HG02759 (cell line): ENCODE measurements around the gene IZUMO4.

Source experiments
- ATAC-seq: cut with Tn5 transposase; IDR thresholded peaks from one replicate; pipeline ENCODE4 v1.9.1; 2021; ENCODE audit warnings: mild to moderate bottlenecking, moderate library complexity; ENCODE audit not compliant: unreplicated experiment

The IZUMO4 gene

DNA sequence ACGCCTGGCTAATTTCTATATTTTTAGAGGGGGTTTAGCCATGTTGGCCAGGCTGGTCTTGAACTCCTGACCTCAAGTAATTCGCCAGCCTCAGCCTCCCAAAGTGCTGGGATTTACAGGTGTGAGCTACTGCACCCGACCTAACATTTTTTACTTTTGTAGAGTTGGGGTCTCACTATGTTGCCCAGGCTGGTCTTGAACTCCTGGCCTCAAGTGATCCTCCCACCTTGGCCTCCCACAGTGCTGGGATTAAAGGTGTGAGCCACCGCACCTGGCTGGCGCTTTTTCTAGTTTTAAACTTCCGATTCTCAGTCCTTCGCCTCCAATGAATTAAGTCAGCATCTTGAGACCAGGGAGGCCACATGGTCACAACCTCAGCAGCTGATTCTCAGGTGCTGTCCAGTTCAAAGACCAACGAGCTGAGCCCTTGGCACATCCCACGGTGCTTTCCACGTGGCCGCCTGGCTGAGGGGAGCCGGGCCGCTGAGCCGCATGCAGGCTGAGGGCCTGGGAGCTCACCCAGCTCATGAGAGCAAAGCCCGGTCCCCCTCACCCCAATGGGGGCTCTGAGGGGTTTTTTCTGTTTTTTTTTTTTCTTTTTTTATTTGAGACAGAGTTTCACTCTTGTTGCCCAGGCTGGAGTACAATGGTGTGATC lies 45.6 kb downstream of the IZUMO4 start:
- no peak for ATAC-seq

DNA sequence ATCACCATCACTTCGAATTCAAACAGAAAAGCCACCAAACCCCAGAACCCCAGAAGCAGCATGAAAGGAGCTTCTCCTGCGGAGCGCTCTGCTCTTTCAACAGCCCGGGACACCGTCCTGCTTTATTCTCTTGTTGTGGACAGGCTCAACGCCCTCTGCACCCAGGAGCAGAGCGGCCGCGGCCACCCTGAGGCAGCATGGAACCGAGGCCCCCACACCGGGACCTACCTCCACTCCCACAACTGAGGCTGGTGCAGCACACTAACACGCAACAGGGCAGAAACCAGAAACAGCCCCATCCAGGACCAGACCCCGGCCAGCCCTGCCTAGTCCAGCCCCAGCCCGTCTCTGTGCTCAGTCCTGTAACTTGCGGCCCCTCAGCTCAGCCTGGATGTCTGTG lies 47.5 kb downstream of the IZUMO4 start:
- no peak for ATAC-seq

DNA sequence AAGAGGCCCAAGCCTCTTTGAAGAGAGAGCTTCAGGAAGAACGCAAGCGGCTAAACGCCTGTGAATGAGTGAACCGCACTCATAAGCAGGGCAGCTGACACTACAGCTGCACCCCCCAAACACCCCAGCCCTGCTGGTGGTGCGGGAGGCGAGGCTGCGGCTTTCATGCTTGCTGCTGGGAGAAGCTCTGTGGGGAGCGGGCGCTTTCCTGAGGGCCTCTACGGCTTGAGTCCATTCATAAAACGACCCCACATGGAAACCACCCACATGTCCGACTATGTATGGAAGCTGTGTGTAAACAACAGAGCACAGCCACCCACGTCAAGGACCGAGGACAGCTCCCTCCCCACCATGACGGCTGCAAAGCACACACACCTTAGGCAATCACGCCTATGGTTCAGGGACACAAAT lies 49.1 kb downstream of the IZUMO4 start:
- no peak for ATAC-seq

GRCh38 chr19:2148482-2149135 lies 51.9 kb downstream of the IZUMO4 start:
- ATAC-seq, result no peak
